ENCODE data around the gene SLC4A4.

Gene SLC4A4

GRCh38 chr4:71417150-71417549, 78.3 kb downstream of the SLC4A4 start:
- DNase-seq = no peak

DNA sequence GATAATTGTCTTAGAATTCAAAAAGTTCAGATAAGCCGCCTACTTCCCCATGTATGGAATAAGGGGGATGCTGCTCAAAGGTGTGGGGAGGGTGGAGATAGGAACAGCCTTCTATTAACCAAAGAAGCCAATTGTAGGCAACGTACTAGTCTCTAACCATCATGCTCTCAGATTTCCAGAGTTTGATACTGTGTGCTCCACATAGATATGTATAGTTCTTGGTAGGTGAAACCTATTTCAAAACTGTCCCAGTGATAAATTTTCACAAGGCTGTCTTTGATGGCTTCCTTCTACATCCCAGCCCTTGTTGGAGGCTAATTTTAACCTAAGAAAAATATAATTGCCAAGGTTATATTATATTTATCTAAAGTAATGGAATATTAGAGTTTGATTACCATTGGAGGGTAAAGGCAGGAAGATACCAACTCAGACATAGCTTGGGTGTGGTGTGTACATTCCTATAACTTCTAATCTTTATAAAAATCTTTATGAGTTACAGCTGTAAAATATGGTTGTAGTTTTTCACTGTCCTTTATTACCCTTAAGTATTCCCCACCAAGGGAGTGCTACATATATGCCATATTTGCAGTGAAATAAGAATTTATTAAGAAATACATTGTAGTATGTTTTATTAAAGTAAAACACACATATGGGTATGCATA, 87.7 kb downstream of the SLC4A4 start:
- no peak for DNase-seq

DNA sequence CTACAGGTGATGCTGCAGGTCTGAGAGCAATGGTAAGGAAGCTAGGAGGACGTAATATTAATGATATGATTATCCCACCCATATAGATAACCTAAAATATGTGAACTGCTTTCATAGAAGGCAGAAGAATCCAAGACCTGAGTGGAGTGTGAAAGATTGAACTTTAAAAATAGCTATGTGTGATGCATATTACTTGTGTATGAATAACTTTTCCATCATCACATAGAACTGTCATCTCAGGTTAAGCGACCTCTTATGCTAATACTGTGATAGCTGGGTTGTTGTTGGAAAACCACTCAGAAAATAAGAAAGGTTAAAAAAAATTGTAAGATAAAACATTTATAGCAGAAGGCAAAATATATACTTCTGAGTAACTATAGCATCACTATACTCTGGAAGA, 90.3 kb downstream of the SLC4A4 start:
- DNase-seq = no peak

GRCh38 chr4:71429962-71430361, 91.1 kb downstream of the SLC4A4 start:
- DNase-seq = no peak

DNA sequence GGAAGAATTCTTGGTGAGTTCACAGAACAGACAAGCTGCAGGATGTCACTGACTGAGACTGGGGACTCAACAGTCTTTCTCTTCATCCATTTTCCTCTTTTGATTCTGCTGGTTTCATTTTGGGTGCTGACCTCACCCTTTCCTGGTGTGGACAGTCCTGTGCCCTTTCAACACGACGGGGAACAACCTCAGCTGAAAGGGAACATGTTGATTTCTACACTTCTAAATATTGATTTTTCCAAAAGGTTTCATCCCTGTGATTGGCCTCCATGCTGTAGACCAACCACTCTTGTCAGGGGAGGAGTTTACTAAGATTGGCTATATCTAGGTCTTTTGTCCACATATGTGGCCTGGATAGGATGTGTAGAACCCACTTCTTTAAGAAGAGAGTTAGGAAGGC, 91.8 kb downstream of the SLC4A4 start:
- no peak for DNase-seq

DNA sequence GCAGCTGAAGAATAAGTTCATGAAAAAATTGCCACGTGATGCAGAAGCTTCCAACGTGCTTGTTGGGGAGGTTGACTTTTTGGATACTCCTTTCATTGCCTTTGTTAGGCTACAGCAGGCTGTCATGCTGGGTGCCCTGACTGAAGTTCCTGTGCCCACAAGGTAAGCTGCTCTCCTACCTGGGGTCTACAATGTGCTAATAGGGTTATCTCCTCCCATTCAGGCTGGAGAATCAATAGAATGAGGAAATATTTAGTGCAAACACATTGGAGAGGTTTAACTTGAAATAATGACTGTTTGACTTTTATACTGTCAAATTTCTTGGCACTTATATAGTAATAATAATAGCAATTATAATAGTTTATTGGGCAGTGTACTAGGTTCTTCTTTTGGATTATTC, 101.8 kb downstream of the SLC4A4 start:
- no peak for DNase-seq

DNA sequence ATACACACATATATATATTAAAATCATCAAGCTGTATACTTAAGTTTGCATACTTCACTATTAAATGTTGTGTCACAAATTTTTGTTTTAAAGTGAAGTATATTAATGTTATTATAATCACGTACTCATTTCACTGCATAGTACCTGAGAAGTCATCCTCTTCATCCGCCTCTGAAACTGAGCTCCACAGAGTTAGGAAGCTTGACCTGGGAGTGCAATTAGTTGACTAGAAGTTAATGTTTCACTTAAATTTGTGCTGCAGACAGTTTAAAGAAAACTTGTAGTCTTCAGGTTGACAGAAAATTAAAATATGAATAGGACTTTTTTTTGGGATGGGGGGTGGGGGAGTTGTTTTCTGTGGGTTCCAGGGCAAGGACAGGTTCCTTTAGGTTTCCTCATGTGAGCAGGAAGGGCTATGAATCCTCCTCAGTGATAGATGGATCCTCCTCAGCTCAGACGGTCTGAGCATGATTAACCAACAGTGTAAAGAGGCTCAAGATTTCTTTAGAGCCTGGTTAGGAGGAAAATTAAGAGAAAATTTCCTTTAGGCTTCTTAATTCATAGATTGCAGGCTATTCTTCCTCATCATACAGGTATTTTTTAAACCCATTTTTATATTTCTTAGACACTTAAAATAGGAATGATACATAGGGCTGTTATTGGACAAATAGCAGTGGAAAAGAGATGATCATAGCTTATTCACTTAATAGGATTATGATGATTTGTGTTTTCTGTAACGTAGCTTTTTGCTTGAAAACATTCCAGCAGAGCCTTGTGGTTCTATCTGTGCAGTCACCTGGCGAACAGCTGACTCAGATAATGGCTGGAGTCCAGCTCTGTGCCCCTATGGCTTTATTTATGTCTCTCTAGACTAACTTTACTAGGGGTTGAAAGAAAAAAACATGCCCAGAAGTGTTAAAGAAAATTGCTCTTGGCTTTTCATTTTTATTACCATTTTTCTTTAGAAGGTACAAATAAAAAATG, 102.7 kb downstream of the SLC4A4 start:
- DNase-seq = no peak

DNA sequence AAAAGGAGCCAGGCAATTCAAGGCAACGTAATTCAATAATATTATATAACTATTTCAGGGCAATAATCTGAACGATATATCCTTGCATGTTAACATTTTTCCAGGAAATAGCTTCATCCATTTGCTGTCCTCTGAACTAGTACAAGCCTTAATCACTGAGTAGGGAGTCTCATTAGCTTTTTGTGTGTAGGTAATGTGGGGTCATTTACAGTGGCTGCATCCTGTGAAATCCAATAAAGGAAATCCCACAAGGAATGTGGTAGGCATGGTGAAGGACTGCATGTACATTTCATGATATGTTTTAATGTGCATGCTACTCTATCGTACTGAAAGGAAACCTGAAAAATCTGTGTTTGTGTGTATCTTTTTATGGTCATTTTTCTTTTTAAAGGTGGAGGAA, 103.5 kb downstream of the SLC4A4 start:
- DNase-seq = no peak

GRCh38 chr4:71444395-71444794, 105.6 kb downstream of the SLC4A4 start:
- no peak for DNase-seq

DNA sequence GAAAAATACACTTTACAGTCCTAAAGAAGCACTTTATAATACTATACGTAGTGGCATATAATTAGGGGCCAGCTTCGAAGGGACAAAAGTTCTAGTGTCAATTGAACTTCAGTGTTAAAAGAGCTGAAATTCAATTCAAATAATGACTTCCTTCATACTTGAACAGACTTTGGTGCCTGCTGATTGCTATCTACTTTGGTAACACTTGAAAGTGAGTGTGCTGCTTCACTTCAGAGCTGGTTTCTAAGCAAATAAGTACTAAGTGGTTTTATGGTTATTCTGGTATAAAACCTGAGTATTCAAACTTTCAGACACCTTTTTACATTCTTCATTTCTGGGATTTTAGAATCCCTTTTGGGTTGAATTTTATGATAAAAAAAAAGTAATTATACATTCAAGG, 107.0 kb downstream of the SLC4A4 start:
- DNase-seq = no peak

GRCh38 chr4:71446479-71447081, 107.8 kb downstream of the SLC4A4 start:
- no peak for DNase-seq

DNA sequence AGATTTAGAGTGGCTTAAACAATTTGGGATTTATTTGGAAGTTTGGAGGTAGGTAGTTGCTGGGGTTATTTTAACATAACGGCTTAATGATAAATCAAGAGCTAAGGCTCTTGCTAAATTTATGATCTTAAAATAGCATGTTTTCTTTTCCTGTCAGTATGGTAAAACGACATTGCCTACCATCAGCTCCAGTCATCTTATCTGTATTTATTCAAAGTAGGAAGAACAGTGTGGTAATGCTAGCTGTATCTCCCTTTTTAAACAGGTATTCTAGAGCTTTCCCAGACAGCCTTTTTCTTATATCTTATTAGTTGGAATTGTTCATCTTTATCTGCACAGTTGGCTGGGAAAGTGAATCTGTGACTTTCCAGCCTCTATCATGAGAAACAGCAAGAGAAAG, 110.2 kb downstream of the SLC4A4 start:
- no peak for DNase-seq

DNA sequence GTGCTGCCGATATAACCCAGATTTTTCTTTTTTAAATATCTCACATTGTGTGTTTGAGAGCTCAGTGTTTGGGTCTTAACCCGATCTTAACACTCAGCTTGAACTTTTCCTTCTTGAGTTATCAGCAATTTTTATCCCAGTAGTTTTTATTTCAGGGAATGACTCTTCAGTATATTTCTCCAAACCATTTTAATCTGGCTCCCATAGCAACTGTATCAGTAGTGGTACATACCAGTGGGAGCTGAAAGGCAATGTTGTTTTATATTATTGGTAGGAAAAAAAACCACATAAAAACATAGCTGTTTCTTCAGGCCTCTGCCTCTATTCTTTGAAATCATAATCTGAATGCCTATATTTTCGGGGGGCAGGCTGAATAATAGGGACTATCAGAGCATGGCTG, 111.1 kb downstream of the SLC4A4 start:
- DNase-seq = no peak

- DNase-seq = no peak
Measured at GRCh38 chr4:71453531-71453930, 114.7 kb downstream of the SLC4A4 start.

DNA sequence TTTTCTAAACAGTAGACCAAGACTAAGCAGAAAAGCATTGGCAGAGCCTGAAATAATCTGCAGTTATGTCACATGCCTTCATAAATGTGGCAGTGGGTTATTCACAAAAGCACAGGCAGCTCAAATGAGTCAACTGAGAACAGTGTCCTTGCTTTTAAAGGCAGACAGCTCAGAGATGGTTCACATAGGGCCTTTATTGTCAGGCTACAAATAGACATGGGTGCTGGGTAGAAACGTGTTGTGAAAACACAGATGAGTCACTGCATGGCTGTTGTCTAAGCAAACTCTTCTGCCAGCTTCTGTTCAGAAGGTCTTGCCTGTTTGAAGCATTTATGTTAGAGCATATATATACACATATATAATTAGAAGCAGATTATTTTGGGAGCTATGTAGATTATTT, 118.0 kb downstream of the SLC4A4 start:
- DNase-seq = no peak

- DNase-seq = no peak
Measured at GRCh38 chr4:71460371-71460770, 121.6 kb downstream of the SLC4A4 start.

DNA sequence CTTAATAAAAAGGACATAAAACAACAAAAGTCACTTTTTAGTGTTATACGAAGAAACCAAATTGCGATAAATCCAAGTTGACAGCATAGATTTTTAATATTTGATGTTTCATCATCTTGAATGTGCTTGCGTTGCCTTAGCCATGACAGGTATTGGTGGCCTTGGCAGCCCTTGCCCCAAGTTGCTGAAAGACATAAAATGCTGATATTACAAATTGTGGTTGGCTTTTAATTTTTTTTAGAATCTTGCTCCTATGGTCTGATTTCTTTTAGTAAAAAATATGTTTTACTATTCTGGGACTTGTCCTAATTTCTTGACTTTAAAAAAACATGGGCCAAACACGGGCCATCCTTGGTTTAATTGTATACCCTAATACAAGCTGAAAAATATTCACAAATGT, 122.6 kb downstream of the SLC4A4 start:
- no peak for DNase-seq

DNA sequence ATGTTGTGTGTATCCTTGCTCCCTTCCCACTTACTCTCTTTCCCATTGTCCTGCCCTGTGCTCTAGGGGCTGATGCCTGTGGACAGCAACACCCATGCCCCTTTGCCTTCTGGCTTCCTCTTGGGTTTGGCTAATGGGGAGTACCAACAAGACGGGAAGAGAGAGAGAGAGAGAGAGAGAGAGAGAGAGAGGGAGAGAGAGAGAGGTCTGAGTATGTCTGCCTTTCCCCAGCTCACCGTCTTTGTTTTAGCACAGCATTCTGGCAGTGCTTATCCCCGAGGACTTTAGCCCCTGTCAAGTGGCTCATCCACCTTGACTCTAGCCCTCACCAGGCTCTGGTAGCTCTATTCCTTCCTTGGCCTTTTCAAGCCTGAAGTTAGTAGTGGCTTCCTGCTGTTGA, 128.0 kb downstream of the SLC4A4 start:
- DNase-seq = no peak

DNA sequence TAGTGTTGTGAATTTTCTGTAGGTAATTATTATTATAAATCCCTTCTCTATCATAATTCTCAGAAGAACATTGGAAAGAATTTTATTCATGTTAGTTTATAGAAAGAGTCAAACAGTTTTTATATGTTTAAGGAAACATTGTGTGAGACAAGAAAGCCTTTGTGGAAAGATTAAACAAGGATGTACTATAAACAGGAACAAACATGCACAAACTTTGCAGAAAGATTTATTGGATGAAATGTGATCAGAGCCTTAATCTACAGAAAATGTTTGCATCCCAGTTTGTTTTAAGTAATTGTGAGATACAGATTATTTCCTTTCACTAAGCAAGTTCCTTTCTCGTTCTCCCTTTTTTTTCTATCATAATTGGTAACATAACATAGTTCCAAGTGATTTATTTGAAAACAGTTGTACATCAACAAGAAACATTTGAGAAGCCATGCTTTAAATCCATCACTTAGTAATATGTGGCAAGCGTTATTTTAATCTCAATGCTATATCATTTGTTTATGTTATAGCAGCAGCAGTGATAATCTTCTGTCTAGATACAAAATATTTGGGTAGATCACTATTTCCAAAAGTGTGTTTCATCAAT, 129.4 kb downstream of the SLC4A4 start:
- no peak for DNase-seq

DNA sequence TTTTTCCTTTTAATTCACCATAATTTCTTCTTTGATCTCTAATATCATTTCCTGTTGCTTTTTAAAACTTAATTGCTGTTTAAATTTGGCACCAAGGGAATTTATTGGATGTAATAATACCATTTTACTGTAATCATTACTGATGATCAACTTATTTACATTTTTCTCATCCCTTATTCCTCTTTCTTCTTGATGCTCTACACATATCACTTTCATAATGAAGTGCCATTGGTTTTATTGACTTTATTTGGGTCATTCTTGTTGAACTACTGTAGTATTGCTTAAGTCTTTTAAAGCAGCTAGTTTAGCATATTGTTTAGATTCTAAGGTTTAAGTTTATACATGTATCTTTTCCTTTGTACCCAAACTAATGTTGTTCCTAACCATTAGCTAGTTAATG, 130.7 kb downstream of the SLC4A4 start:
- no peak for DNase-seq

- DNase-seq = no peak
Measured at GRCh38 chr4:71470524-71470923, 131.7 kb downstream of the SLC4A4 start.

DNA sequence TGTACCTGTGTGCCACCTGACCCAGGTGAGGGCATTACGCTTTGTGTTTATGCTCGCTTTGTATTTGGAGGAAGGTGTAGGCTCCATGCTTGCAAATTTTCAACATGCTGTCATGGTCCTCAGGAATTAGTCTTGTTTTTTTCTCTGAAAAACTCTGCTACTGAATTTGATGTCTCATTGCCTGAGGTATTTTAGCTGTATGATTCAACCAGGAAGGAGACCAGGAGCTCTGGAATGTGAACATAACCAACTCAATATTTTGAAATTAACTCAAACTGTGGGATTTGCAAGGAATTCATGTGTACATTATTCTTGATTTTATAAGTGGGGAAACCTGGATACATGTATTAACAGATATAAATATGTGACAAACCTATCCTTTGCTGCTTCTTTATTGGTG, 134.1 kb downstream of the SLC4A4 start:
- DNase-seq = no peak

- no peak for DNase-seq
Measured at GRCh38 chr4:71473541-71474240, 134.9 kb downstream of the SLC4A4 start.

Data from MV-4-11 (cell line).